PC-9 (cell line): Measurements from ENCODE around the gene CRADD.

ENCODE experiments used
- CTCF ChIP-seq: fragments of 200-600 bp; sonication (generic); conservative IDR thresholded peaks from 2 replicates; pipeline ENCODE4 v1.6.1; 2017; ENCODE audit warnings: mixed run types, antibody characterized with exemption, mild to moderate bottlenecking, moderate library complexity
- EZH2 ChIP-seq: fragments of 200-600 bp; sonication (generic); IDR thresholded peaks from 2 replicates; pipeline ENCODE4 v1.8.0; 2017; ENCODE audit warnings: antibody characterized with exemption, low read depth

- TF ChIP-seq CTCF (no peak), EZH2 (no peak)
Measured at GRCh38 chr12:93901739-93902138, 224.6 kb downstream of the CRADD start.
